IMR-90 (cell line): Measurements from ENCODE around the gene PIRT. TPM values are rescaled to one million over a fixed set of nuclear protein-coding genes. Genes with fewer than 3 reads are reported as not detected.

Experiments used
- ATAC-seq: fragments of 200-7000 bp; cut with Tn5 transposase; 2 replicates; pipeline ENCODE4 v1.9.1; 2020; ENCODE audit warnings: low read depth, mild to moderate bottlenecking, moderate library complexity
- BruUV-seq: library from RNA; stranded (reverse); fragments of 400-500 nt; replicated peaks from 2 replicates; lab custom pipeline; 2021; lab: Mats Ljungman, UMichigan
- CTCF ChIA-PET: fragments of 300-600 bp; formaldehyde crosslinking; extraction: SDS; loops from one replicate; lab custom pipeline; 2021; ENCODE audit warnings: antibody characterized with exemption; lab: Yijun Ruan, JAX
- POLR2A ChIA-PET: fragments of 300-600 bp; sonication (Branson Sonifier 250); formaldehyde crosslinking; loops from one replicate; lab custom pipeline; 2022; ENCODE audit warnings: antibody characterized with exemption; ENCODE audit not compliant: unreplicated experiment; lab: Charles Lee
- DNase-seq: peaks from one replicate; pipeline ENCODE4 v3.0.0; 2013
- H2AFZ ChIP-seq: replicated peaks from 2 replicates; pipeline ENCODE3; 2013; ENCODE audit warnings: low read length, mild to moderate bottlenecking; ENCODE audit not compliant: poor library complexity
- H2AK5ac ChIP-seq: 2 replicates; pipeline ENCODE4 v1.6.1; 2013; ENCODE audit warnings: low read depth, low read length, inconsistent platforms
- H2AK9ac ChIP-seq: replicated peaks from 2 replicates; pipeline ENCODE3; 2013; ENCODE audit warnings: mild to moderate bottlenecking, low read depth, low read length, moderate library complexity; ENCODE audit not compliant: poor library complexity
- H2BK120ac ChIP-seq: 2 replicates; pipeline ENCODE4 v1.6.1; 2013; ENCODE audit warnings: low read depth, low read length, inconsistent platforms
- H2BK15ac ChIP-seq: 3 replicates; pipeline ENCODE4 v1.6.1; 2013; ENCODE audit warnings: low read depth, low read length, inconsistent platforms
- H2BK20ac ChIP-seq: 2 replicates; pipeline ENCODE4 v1.6.1; 2013; ENCODE audit warnings: low read depth, mild to moderate bottlenecking, inconsistent platforms, low read length, moderate library complexity
- H2BK5ac ChIP-seq: 2 replicates; pipeline ENCODE4 v1.6.1; 2013; ENCODE audit warnings: mild to moderate bottlenecking, low read depth, low read length, inconsistent platforms; ENCODE audit not compliant: poor library complexity, severe bottlenecking
- H3K14ac ChIP-seq: replicated peaks from 2 replicates; pipeline ENCODE4 v1.6.1; 2013; ENCODE audit warnings: low read depth, low read length, inconsistent platforms
- H3K18ac ChIP-seq: 2 replicates; pipeline ENCODE4 v1.6.1; 2013; ENCODE audit warnings: low read depth, low read length, control low read depth
- H3K23ac ChIP-seq: 2 replicates; pipeline ENCODE4 v1.6.1; 2013; ENCODE audit warnings: low read depth, low read length, inconsistent platforms
- H3K27ac ChIP-seq: 2 replicates; pipeline ENCODE4 v1.5.1; 2013; ENCODE audit warnings: mild to moderate bottlenecking, control low read depth, low read length; ENCODE audit not compliant: insufficient read depth
- H3K27me3 ChIP-seq: 2 replicates; pipeline ENCODE4 v1.6.1; 2013; ENCODE audit warnings: low read length; ENCODE audit not compliant: control insufficient read depth, insufficient read depth
- H3K36me3 ChIP-seq: 2 replicates; pipeline ENCODE4 v1.6.1; 2013; ENCODE audit warnings: low read length, mixed read lengths; ENCODE audit not compliant: control insufficient read depth, insufficient read depth
- H3K4ac ChIP-seq: 2 replicates; pipeline ENCODE4 v1.6.1; 2013; ENCODE audit warnings: low read depth, low read length, inconsistent platforms
- H3K4me1 ChIP-seq: 2 replicates; pipeline ENCODE4 v1.6.1; 2013; ENCODE audit warnings: low read length, mixed read lengths; ENCODE audit not compliant: control insufficient read depth, insufficient read depth
- H3K4me2 ChIP-seq: 2 replicates; pipeline ENCODE4 v1.6.1; 2013; ENCODE audit warnings: low read depth, mild to moderate bottlenecking, control low read depth, low read length, moderate library complexity
- H3K4me3 ChIP-seq: 2 replicates; pipeline ENCODE4 v1.5.1; 2013; ENCODE audit warnings: low read depth, mild to moderate bottlenecking, control low read depth, low read length, moderate library complexity; ENCODE audit not compliant: insufficient read depth
- H3K56ac ChIP-seq: 2 replicates; pipeline ENCODE4 v1.6.1; 2013; ENCODE audit warnings: low read length, inconsistent platforms; ENCODE audit not compliant: insufficient read depth; ENCODE audit errors: extremely low read depth
- H3K79me1 ChIP-seq, 2 experiments: 2 replicates each; pipeline ENCODE4 v1.6.1; 2013; ENCODE audit warnings: low read length in 2 of 2, inconsistent platforms in 1 of 2, low read depth in 1 of 2
- H3K9ac ChIP-seq: 2 replicates; pipeline ENCODE4 v1.6.1; 2013; ENCODE audit warnings: low read depth, low read length, control low read depth
- H3K9me1 ChIP-seq: 2 replicates; pipeline ENCODE4 v1.6.1; 2013; ENCODE audit warnings: low read length, inconsistent platforms; ENCODE audit not compliant: insufficient read depth
- H3K9me3 ChIP-seq: 2 replicates; pipeline ENCODE4 v1.6.1; 2013; ENCODE audit warnings: low read length; ENCODE audit not compliant: control insufficient read depth, insufficient read depth
- H4K20me1 ChIP-seq: 2 replicates; pipeline ENCODE4 v1.6.1; 2013; ENCODE audit warnings: low read length, inconsistent platforms; ENCODE audit not compliant: insufficient read depth
- H4K5ac ChIP-seq: 2 replicates; pipeline ENCODE4 v1.6.1; 2013; ENCODE audit warnings: mild to moderate bottlenecking, low read depth, low read length, control low read depth
- H4K8ac ChIP-seq, 2 experiments: 2 replicates each; pipeline ENCODE4 v1.6.1; 2013; ENCODE audit warnings: low read depth in 2 of 2, low read length in 2 of 2, control low read depth in 1 of 2, inconsistent platforms in 1 of 2
- H4K91ac ChIP-seq: 2 replicates; pipeline ENCODE4 v1.6.1; 2013; ENCODE audit warnings: low read depth, low read length, inconsistent platforms; ENCODE audit not compliant: insufficient read depth
- BHLHE40 ChIP-seq: fragments of 150-350 bp; IDR thresholded peaks from 2 replicates; pipeline ENCODE4 v1.6.1; 2016; ENCODE audit warnings: mild to moderate bottlenecking, low read depth, low read length
- CEBPB ChIP-seq: IDR thresholded peaks from 2 replicates; pipeline ENCODE4 v1.6.1; 2012; ENCODE audit warnings: low read depth, low read length, improper control_type of control experiment
- CHD1 ChIP-seq: IDR thresholded peaks from 2 replicates; pipeline ENCODE4 v1.6.1; 2012; ENCODE audit warnings: low read depth, low read length, improper control_type of control experiment
- CTCF ChIP-seq: conservative IDR thresholded peaks from 2 replicates; pipeline ENCODE4 v1.5.1; 2012; ENCODE audit warnings: mild to moderate bottlenecking, low read depth, low read length, improper control_type of control experiment
- ELK1 ChIP-seq: fragments of 150-350 bp; IDR thresholded peaks from 2 replicates; pipeline ENCODE4 v1.6.1; 2016; ENCODE audit warnings: low read depth, mild to moderate bottlenecking, low read length, moderate library complexity, borderline replicate concordance
- FOS ChIP-seq: fragments of 150-350 bp; IDR thresholded peaks from 2 replicates; pipeline ENCODE4 v1.6.1; 2016; ENCODE audit warnings: low read depth, low read length
- MAFK ChIP-seq: IDR thresholded peaks from 2 replicates; pipeline ENCODE4 v1.6.1; 2012; ENCODE audit warnings: low read depth, low read length, improper control_type of control experiment
- MAZ ChIP-seq: IDR thresholded peaks from 2 replicates; pipeline ENCODE4 v1.6.1; 2012; ENCODE audit warnings: low read depth, mild to moderate bottlenecking, low read length, improper control_type of control experiment, moderate library complexity, borderline replicate concordance
- NFE2L2 ChIP-seq: fragments of 150-350 bp; IDR thresholded peaks from 2 replicates; pipeline ENCODE4 v1.6.1; 2016; ENCODE audit warnings: low read depth, mild to moderate bottlenecking, low read length
- RAD21 ChIP-seq: IDR thresholded peaks from 2 replicates; pipeline ENCODE4 v1.6.1; 2012; ENCODE audit warnings: low read length, improper control_type of control experiment
- RCOR1 ChIP-seq: IDR thresholded peaks from 2 replicates; pipeline ENCODE4 v1.6.1; 2012; ENCODE audit warnings: mild to moderate bottlenecking, low read length, improper control_type of control experiment; ENCODE audit not compliant: insufficient replicate concordance
- RFX5 ChIP-seq: IDR thresholded peaks from 2 replicates; pipeline ENCODE4 v1.8.0; 2012; ENCODE audit warnings: low read depth, mild to moderate bottlenecking, low read length, moderate library complexity
- USF2 ChIP-seq: fragments of 150-350 bp; IDR thresholded peaks from 2 replicates; pipeline ENCODE4 v1.6.1; 2017; ENCODE audit warnings: mild to moderate bottlenecking, antibody characterized with exemption, low read length, low read depth
- WGBS, 2 experiments: methylation state at CpG; one replicate each; pipeline versions ENCODE4 v1.1.5 to v1.1.7; 2013; ENCODE audit warnings: missing lambda C conversion rate in 2 of 2; ENCODE audit not compliant: insufficient read length in 1 of 2; ENCODE audit errors: extremely low coverage in 2 of 2; 5-methylcytosine and 5-hydroxymethylcytosine counted together
- dilution Hi-C: fragments of 300-500 bp; cut with HindIII; formaldehyde crosslinking; loops from one replicate; pipeline ENCODE4 v1.14.3; 2018; ENCODE audit warnings: low sequenced_read_pairs; ENCODE audit not compliant: unreplicated experiment
- in situ Hi-C: fragments of 300-500 bp; cut with MboI; formaldehyde crosslinking; loops from 3 replicates; pipeline ENCODE4 v1.14.3; 2019; ENCODE audit warnings: low sequenced_read_pairs, inconsistent platforms, mixed read lengths
- intact Hi-C: fragments of 100-400 bp; cut with micrococcal nuclease; formaldehyde crosslinking; loops from 2 replicates; pipeline ENCODE4 v1.10.0; 2022
- polyA plus RNA-seq, 3 experiments: library from polyadenylated mRNA; depleted of rRNA; stranded (reverse); fragments of >200 nt; gene quantifications; 2 replicates each; pipeline ENCODE4 v1.2.3, GENCODE V29; 2012; ENCODE audit warnings: low replicate concordance in 1 of 3
- total RNA-seq: library from RNA; depleted of rRNA; stranded (reverse); fragments of >200 nt; gene quantifications from 2 replicates; pipeline ENCODE4 v1.2.3, GENCODE V29; 2012

The PIRT gene
- total and polyA plus RNA-seq, 2 of the 4 experiments (the other 2 are of a cell fraction) = not detected

GRCh38 chr17:10812674-10813073 is 25.2 kb downstream of the PIRT start:
- H4K91ac ChIP-seq = no peak overlapping the region
- H2BK120ac ChIP-seq = no peak overlapping the region
- H2AK5ac ChIP-seq = no peak overlapping the region
- no peaks in the 10 kb centered on the region for H3K79me1 ChIP-seq
- no peaks in the 10 kb centered on the region for H4K20me1 ChIP-seq
- H3K9me1 ChIP-seq = no peaks in the 10 kb centered on the region
- no peak overlapping the region for H2BK20ac ChIP-seq
- H3K23ac ChIP-seq = no peak overlapping the region
- H3K27me3 ChIP-seq = no peaks in the 10 kb centered on the region
- no peak for DNase-seq
- no peaks in the 10 kb centered on the region for H3K4me1 ChIP-seq
- no peak overlapping the region for H3K9ac ChIP-seq
- in situ Hi-C loops = no loop called here
- BruUV-seq = no TSS peak
- CTCF ChIA-PET = no interaction called here
- no peaks in the 10 kb centered on the region for H3K36me3 ChIP-seq
- H3K9me3 ChIP-seq = no peaks in the 10 kb centered on the region
- no peak overlapping the region for H4K5ac ChIP-seq
- intact Hi-C loops = no loop called here
- no peak overlapping the region for H3K4me2 ChIP-seq
- ATAC-seq = no peak
- no peak overlapping the region for H2AFZ ChIP-seq
- H4K8ac ChIP-seq = no peak overlapping the region
- H3K4ac ChIP-seq = no peak overlapping the region
- H2BK15ac ChIP-seq = no peak overlapping the region
- no peak overlapping the region for H3K18ac ChIP-seq
- H3K56ac ChIP-seq = no peak overlapping the region
- H3K14ac ChIP-seq = no peak overlapping the region
- 33% methylated on average over 3 of the region's 5 CpGs; no CpG with 5 or more reads in 1 of the 2 experiments for WGBS, 2 experiments
- H3K27ac ChIP-seq = no peak overlapping the region
- dilution Hi-C loops = no loop called here
- H2AK9ac ChIP-seq = no peak overlapping the region
- TF ChIP-seq BHLHE40 (no peak), ELK1 (no peak), USF2 (no peak), RFX5 (no peak), MAFK (no peak), NFE2L2 (no peak), FOS (no peak), RCOR1 (no peak), MAZ (no peak), CHD1 (no peak), CEBPB (no peak), CTCF (no peak), RAD21 (no peak)
- no peak overlapping the region for H3K4me3 ChIP-seq
- no peak overlapping the region for H2BK5ac ChIP-seq
- POLR2A ChIA-PET = no interaction called here
